ENCODE data around the gene CDK9. TPM values are rescaled to one million over a fixed set of nuclear protein-coding genes. Genes with fewer than 3 reads are reported as not detected.

Gene CDK9
- total RNA-seq, 1 experiment from 2014 or later = 62.1 TPM

GRCh38 chr9:127741831-127742434 lies 43.9 kb upstream of the CDK9 start:
- no peaks in the 10 kb centered on the region for H3K4me1 Mint-ChIP-seq (ENCODE audit: insufficient read depth, unreplicated experiment)
- H3K4me3 Mint-ChIP-seq (ENCODE audit: unreplicated experiment) = no peak overlapping the region
- H3K36me3 Mint-ChIP-seq (ENCODE audit: insufficient read depth, unreplicated experiment) = no peaks in the 10 kb centered on the region
- no peaks in the 10 kb centered on the region for H3K9me3 Mint-ChIP-seq (ENCODE audit: unreplicated experiment)
- BruUV-seq (replicated peaks) = no TSS peak
- ChIA-PET POLR2A (interaction anchor here (0.5 to 3.8 kb wide), 4 partner anchors 28 to 61 kb away, joined by 4 to 50 read pairs (median 13); partner anchors contain the start of gene FPGS), CTCF (interaction anchor here (0.9 to 1.3 kb wide), 3 partner anchors 42 to 179 kb away, joined by 3 to 6 read pairs (median 3); partner anchors contain the start of gene CDK9)
- no peak for TF ChIP-seq CTCF (IDR thresholded peaks at IDR 0.05; ENCODE audit: unreplicated experiment)
- peaks cover 3% of the 10 kb centered on the region for H3K27me3 Mint-ChIP-seq (ENCODE audit: insufficient read depth, unreplicated experiment)
- intact Hi-C loops (cut with micrococcal nuclease) = no loop called here
- H3K27ac Mint-ChIP-seq (ENCODE audit: low read depth, unreplicated experiment) = no peak overlapping the region
- DNase-seq (ENCODE audit: unreplicated experiment) = no peak

GRCh38 chr9:127742435-127743088 lies 43.3 kb upstream of the CDK9 start:
- no peak for TF ChIP-seq CTCF (IDR thresholded peaks at IDR 0.05; ENCODE audit: unreplicated experiment)
- intact Hi-C loops (cut with micrococcal nuclease) = no loop called here
- H3K27me3 Mint-ChIP-seq (ENCODE audit: insufficient read depth, unreplicated experiment) = peaks cover 9% of the 10 kb centered on the region
- H3K4me1 Mint-ChIP-seq (ENCODE audit: insufficient read depth, unreplicated experiment) = no peaks in the 10 kb centered on the region
- no peak for DNase-seq (ENCODE audit: unreplicated experiment)
- no peak overlapping the region for H3K4me3 Mint-ChIP-seq (ENCODE audit: unreplicated experiment)
- no TSS peak for BruUV-seq (replicated peaks)
- ChIA-PET CTCF (interaction anchor here (0.9 to 1.3 kb wide), 3 partner anchors 41 to 178 kb away, joined by 3 to 6 read pairs (median 3); no protein-coding TSS in a partner anchor), POLR2A (interaction anchor here (2.7 to 3.8 kb wide), 2 partner anchors 27 to 61 kb away, joined by 20 to 50 read pairs; partner anchors contain the start of gene FPGS)
- H3K9me3 Mint-ChIP-seq (ENCODE audit: unreplicated experiment) = no peaks in the 10 kb centered on the region
- H3K36me3 Mint-ChIP-seq (ENCODE audit: insufficient read depth, unreplicated experiment) = no peaks in the 10 kb centered on the region
- no peak overlapping the region for H3K27ac Mint-ChIP-seq (ENCODE audit: low read depth, unreplicated experiment)

GRCh38 chr9:127744398-127745110 lies 41.3 kb upstream of the CDK9 start:
- intact Hi-C loops (cut with micrococcal nuclease) = no loop called here
- H3K9me3 Mint-ChIP-seq (ENCODE audit: unreplicated experiment) = no peaks in the 10 kb centered on the region
- H3K27ac Mint-ChIP-seq (ENCODE audit: low read depth, unreplicated experiment) = no peak overlapping the region
- no peak overlapping the region for H3K4me3 Mint-ChIP-seq (ENCODE audit: unreplicated experiment)
- TF ChIP-seq CTCF (IDR thresholded peaks at IDR 0.05; ENCODE audit: unreplicated experiment) = no peak
- ChIA-PET CTCF (interaction anchor here (1.1 kb wide), 1 partner anchor 177 kb away, joined by 4 read pairs; no protein-coding TSS in a partner anchor), POLR2A (interaction anchor here (0.6 kb wide), 1 partner anchor 436 kb away, joined by 3 read pairs; no protein-coding TSS in a partner anchor)
- H3K27me3 Mint-ChIP-seq (ENCODE audit: insufficient read depth, unreplicated experiment) = peaks cover 16% of the 10 kb centered on the region
- H3K36me3 Mint-ChIP-seq (ENCODE audit: insufficient read depth, unreplicated experiment) = no peaks in the 10 kb centered on the region
- DNase-seq (ENCODE audit: unreplicated experiment) = no peak
- BruUV-seq (replicated peaks) = no TSS peak
- H3K4me1 Mint-ChIP-seq (ENCODE audit: insufficient read depth, unreplicated experiment) = no peaks in the 10 kb centered on the region

All from MCF 10A (cell line).